GM12878 (cell line): ENCODE data around the gene CLASP2. TPM values are rescaled to one million over a fixed set of nuclear protein-coding genes. Genes with fewer than 3 reads are reported as not detected.

Experiments
- ATAC-seq: fragments of 200-7000 bp; cut with Tn5 transposase; 3 replicates; pipeline ENCODE4 v1.9.1; 2020; ENCODE audit warnings: mild to moderate bottlenecking, moderate library complexity
- BruUV-seq: library from RNA; stranded (reverse); fragments of 400-500 nt; replicated peaks from 2 replicates; lab custom pipeline; 2021; lab: Mats Ljungman, UMichigan
- CTCF ChIA-PET: fragments of 300-600 bp; sonication (Branson Sonifier 250); formaldehyde crosslinking; extraction: SDS; loops from one replicate; lab custom pipeline; 2021; ENCODE audit warnings: inconsistent platforms; lab: Yijun Ruan, JAX
- POLR2A ChIA-PET: fragments of 350-600 bp; formaldehyde crosslinking; extraction: SDS; loops from one replicate; lab custom pipeline; 2021; ENCODE audit warnings: inconsistent platforms; lab: Charles Lee
- RAD21 ChIA-PET: fragments of 300-600 bp; sonication (Branson Sonifier 250); formaldehyde crosslinking; loops from one replicate; lab custom pipeline; 2023; ENCODE audit warnings: antibody characterized with exemption; ENCODE audit not compliant: unreplicated experiment; lab: Charles Lee
- SMC1A ChIA-PET: fragments of 300-600 bp; sonication (Branson Sonifier 250); formaldehyde crosslinking; loops from one replicate; lab custom pipeline; 2023; ENCODE audit not compliant: unreplicated experiment, uncharacterized antibody; lab: Charles Lee
- DNase-seq: peaks from one replicate; pipeline ENCODE4 v3.0.0-alpha.2; 2011; ENCODE audit warnings: low read depth, low spot score
- FAIRE-seq: peaks from 3 replicates; lab custom pipeline; 2011; peaks lifted over from hg19 to GRCh38; lab: Jason Lieb, UNC
- H2AFZ ChIP-seq: 2 replicates; pipeline ENCODE4 v1.6.0; 2011; ENCODE audit warnings: low read depth, low read length, control low read depth; ENCODE audit not compliant: control insufficient read depth
- H3K27ac ChIP-seq: 2 replicates; pipeline ENCODE4 v1.5.1; 2011; ENCODE audit warnings: control low read depth; ENCODE audit not compliant: control insufficient read depth, insufficient read depth
- H3K27me3 ChIP-seq, 2 experiments: replicated peaks in 1 of 2; 2 replicates each; pipeline versions ENCODE4 v1.6.0 to v1.6.1; 2011; ENCODE audit warnings: low read length in 1 of 2; ENCODE audit not compliant: control insufficient read depth in 2 of 2, insufficient read depth in 2 of 2
- H3K36me3 ChIP-seq, 2 experiments: 2 replicates each; pipeline ENCODE4 v1.5.1; 2011; ENCODE audit warnings: low read length in 1 of 2; ENCODE audit not compliant: control insufficient read depth in 2 of 2, insufficient read depth in 2 of 2
- H3K4me1 ChIP-seq: 2 replicates; pipeline ENCODE4 v1.6.1; 2011; ENCODE audit warnings: mild to moderate bottlenecking, low read length, moderate library complexity, mixed read lengths; ENCODE audit not compliant: control insufficient read depth, insufficient read depth
- H3K4me2 ChIP-seq: 2 replicates; pipeline ENCODE4 v1.6.0; 2011; ENCODE audit warnings: control low read depth; ENCODE audit not compliant: control insufficient read depth, insufficient read depth
- H3K4me3 ChIP-seq: fragments of 200-600 bp; sonication (generic); 2 replicates; pipeline ENCODE4 v1.5.1; 2016
- H3K79me2 ChIP-seq: 2 replicates; pipeline ENCODE4 v1.6.0; 2011; ENCODE audit warnings: low read length; ENCODE audit not compliant: control insufficient read depth, insufficient read depth
- H3K9ac ChIP-seq: 2 replicates; pipeline ENCODE4 v1.8.0; 2011; ENCODE audit warnings: low read length, control low read depth, mixed read lengths; ENCODE audit not compliant: control insufficient read depth, insufficient read depth
- H3K9me3 ChIP-seq: replicated peaks from 3 replicates; pipeline ENCODE4 v1.5.1; 2011; ENCODE audit warnings: mild to moderate bottlenecking, low read length; ENCODE audit not compliant: control insufficient read depth, insufficient read depth
- H4K20me1 ChIP-seq: 2 replicates; pipeline ENCODE4 v1.6.0; 2011; ENCODE audit not compliant: control insufficient read depth, insufficient read depth
- E2F4 ChIP-seq: IDR thresholded peaks from 2 replicates; pipeline ENCODE4 v1.6.1; 2012; ENCODE audit warnings: low read depth, low read length, improper control_type of control experiment
- NFYA ChIP-seq: IDR thresholded peaks from 2 replicates; pipeline ENCODE4 v1.6.1; 2011; ENCODE audit warnings: low read depth, mild to moderate bottlenecking, low read length, improper control_type of control experiment, borderline replicate concordance
- ZNF24 ChIP-seq: fragments of 450-650 bp; IDR thresholded peaks from 2 replicates; pipeline ENCODE4 v1.6.1; 2017; ENCODE audit warnings: antibody characterized with exemption, mild to moderate bottlenecking
- WGBS: methylation state at CpG from one replicate; pipeline ENCODE4 v1.1.6; 2016; ENCODE audit warnings: low lambda C conversion rate; ENCODE audit not compliant: insufficient replicate concordance, insufficient coverage; ENCODE audit errors: missing lambda C conversion rate; 5-methylcytosine and 5-hydroxymethylcytosine counted together
- in situ Hi-C: fragments of 300-500 bp; cut with MboI; formaldehyde crosslinking; loops from 9 replicates; pipeline ENCODE4 v1.14.3; 2018; ENCODE audit warnings: mixed read lengths
- intact Hi-C: fragments of 100-400 bp; cut with micrococcal nuclease; formaldehyde crosslinking; loops from one replicate; pipeline ENCODE4 v1.14.2; 2022; ENCODE audit not compliant: unreplicated experiment
- polyA plus RNA-seq, 11 experiments: library from polyadenylated mRNA; depleted of rRNA in 4 of 11; unstranded in 6 of 11; stranded (reverse) in 5 of 11; fragments of >200 nt; fragmentation: Nextera tagmentation in 4 of 11; fragmentation: Illumina TruSeq in 1 of 11; extraction: Ambion mirVana in 4 of 11; extraction: Trizol in 1 of 11; gene quantifications; 1 replicate in 1 of 11; 2 replicates in 10 of 11; pipeline versions ENCODE4 v1.2.1 to v1.2.3, GENCODE V29; 2011 to 2016; ENCODE audit warnings: inconsistent platforms in 2 of 11, missing spikeins in 2 of 11, low read depth in 1 of 11
- total RNA-seq, 4 experiments: library from RNA; depleted of rRNA in 3 of 4; stranded (reverse); fragments of >200 nt in 3 of 4; fragmentation: Illumina TruSeq in 1 of 4; extraction: Trizol in 1 of 4; gene quantifications; 2 replicates each; pipeline versions ENCODE4 v1.2.1 to v1.2.3, GENCODE V29; 2013 to 2021
- TF ChIP-seq, protein P1 (sequence below): fragments of 450-650 bp; IDR thresholded peaks from 2 replicates; pipeline ENCODE4 v1.6.1; 2017; ENCODE audit warnings: antibody characterized with exemption, mild to moderate bottlenecking, moderate library complexity

The CLASP2 gene
- total and polyA plus RNA-seq, 10 of the 15 experiments (the other 5 are each of a cell fraction or from before 2014, with no cell fraction given), result 4.0 to 38.3 (median 26.8) TPM

DNA sequence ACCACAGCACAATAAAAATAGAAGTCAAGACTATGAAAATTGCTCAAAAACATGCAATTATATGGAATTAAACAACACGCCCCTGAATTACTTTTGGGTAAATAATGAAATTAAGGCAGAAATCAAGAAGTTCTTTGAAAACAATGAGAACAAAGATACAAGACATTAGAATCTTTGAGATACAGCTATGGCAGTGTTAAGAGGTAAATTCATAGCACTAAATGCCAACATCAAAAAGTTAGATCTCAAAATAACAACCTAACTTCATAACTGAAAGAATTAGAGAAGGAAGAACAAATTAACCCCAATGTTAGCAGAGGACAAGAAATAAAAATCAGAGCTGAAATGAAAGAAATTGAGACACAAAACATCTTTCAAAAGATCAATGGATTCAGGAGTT is 191.3 kb downstream of the CLASP2 start (continued):
- TF ChIP-seq, protein P1, sequence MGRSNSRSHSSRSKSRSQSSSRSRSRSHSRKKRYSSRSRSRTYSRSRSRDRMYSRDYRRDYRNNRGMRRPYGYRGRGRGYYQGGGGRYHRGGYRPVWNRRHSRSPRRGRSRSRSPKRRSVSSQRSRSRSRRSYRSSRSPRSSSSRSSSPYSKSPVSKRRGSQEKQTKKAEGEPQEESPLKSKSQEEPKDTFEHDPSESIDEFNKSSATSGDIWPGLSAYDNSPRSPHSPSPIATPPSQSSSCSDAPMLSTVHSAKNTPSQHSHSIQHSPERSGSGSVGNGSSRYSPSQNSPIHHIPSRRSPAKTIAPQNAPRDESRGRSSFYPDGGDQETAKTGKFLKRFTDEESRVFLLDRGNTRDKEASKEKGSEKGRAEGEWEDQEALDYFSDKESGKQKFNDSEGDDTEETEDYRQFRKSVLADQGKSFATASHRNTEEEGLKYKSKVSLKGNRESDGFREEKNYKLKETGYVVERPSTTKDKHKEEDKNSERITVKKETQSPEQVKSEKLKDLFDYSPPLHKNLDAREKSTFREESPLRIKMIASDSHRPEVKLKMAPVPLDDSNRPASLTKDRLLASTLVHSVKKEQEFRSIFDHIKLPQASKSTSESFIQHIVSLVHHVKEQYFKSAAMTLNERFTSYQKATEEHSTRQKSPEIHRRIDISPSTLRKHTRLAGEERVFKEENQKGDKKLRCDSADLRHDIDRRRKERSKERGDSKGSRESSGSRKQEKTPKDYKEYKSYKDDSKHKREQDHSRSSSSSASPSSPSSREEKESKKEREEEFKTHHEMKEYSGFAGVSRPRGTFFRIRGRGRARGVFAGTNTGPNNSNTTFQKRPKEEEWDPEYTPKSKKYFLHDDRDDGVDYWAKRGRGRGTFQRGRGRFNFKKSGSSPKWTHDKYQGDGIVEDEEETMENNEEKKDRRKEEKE, result no peak
- no peak for TF ChIP-seq ZNF24
- no peak for TF ChIP-seq NFYA

DNA sequence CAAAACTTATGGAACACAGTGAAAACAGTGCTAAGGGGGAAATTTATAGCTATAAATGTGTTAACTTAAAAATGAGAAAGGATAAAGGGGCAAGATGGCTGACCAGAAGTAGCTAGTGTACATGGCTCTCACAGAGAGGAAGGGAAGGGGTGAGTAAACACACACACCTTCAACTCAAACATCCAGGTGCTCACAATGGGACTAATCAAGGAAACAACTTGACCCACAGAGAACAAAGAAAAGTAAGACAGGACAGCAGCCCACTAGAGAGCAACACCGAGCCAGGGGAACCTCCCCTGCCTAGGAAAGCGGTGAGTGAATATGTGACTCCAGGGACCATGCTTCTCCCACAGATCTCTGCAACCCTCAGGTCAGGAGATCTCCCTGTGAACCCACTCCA is 192.8 kb downstream of the CLASP2 start:
- H4K20me1 ChIP-seq, result no peaks in the 10 kb centered on the region
- H3K9ac ChIP-seq, result no peak overlapping the region
- BruUV-seq, result no TSS peak
- no peak overlapping the region for H2AFZ ChIP-seq
- in situ Hi-C loops (no loop called here), intact Hi-C loops (no loop called here)
- H3K4me3 ChIP-seq, result no peak overlapping the region
- peaks cover 4% of the 10 kb centered on the region; the same call in 1 of the 3 replicates for H3K9me3 ChIP-seq
- H3K27me3 ChIP-seq, result no peaks in the 10 kb centered on the region
- H3K27ac ChIP-seq, result no peak overlapping the region
- ChIA-PET POLR2A (no interaction called here), RAD21 (no interaction called here), CTCF (no interaction called here), SMC1A (no interaction called here)
- H3K4me2 ChIP-seq, result no peak overlapping the region
- DNase-seq (no peak), ATAC-seq (no peak), FAIRE-seq (no peak)
- 100% methylated on average over 2 of the region's 2 CpGs for WGBS
- no peaks in the 10 kb centered on the region for H3K4me1 ChIP-seq
- H3K79me2 ChIP-seq, result no peaks in the 10 kb centered on the region
- TF ChIP-seq E2F4, result no peak
- no peaks in the 10 kb centered on the region; a peak in 1 of 4 replicates for H3K36me3 ChIP-seq
